GM12878 (cell line): ENCODE results near the gene UCHL5. TPM values are rescaled to one million over a fixed set of nuclear protein-coding genes. Genes with fewer than 3 reads are reported as not detected.

Source experiments
- ASH2L ChIP-seq: fragments of 300-600, 200-600 bp; sonication (generic); IDR thresholded peaks from 2 replicates; pipeline ENCODE4 v1.6.1; 2017; ENCODE audit warnings: low read depth, mild to moderate bottlenecking, borderline replicate concordance
- BCL11A ChIP-seq: IDR thresholded peaks from 2 replicates; pipeline ENCODE4 v1.6.1; 2011; ENCODE audit warnings: low read depth, low read length
- BCL3 ChIP-seq: IDR thresholded peaks from 2 replicates; pipeline ENCODE4 v1.6.1; 2011; ENCODE audit warnings: borderline replicate concordance, low read depth, mild to moderate bottlenecking, moderate library complexity, low read length; ENCODE audit not compliant: insufficient read depth, poor library complexity, severe bottlenecking
- BRCA1 ChIP-seq: IDR thresholded peaks from 2 replicates; pipeline ENCODE4 v1.6.1; 2011; ENCODE audit warnings: low read depth, low read length, improper control_type of control experiment
- CBFB ChIP-seq: IDR thresholded peaks from 2 replicates; pipeline ENCODE4 v1.6.1; 2016; ENCODE audit warnings: antibody characterized with exemption, low read depth
- CBX5 ChIP-seq: sonication (generic); IDR thresholded peaks from 2 replicates; pipeline ENCODE4 v1.6.1; 2016; ENCODE audit warnings: low read depth, moderate library complexity, mild to moderate bottlenecking, inconsistent platforms
- EGR1 ChIP-seq, 2 experiments: IDR thresholded peaks; 1 replicate in 1 of 2; 2 replicates in 1 of 2; pipeline ENCODE4 v1.6.1; 2011 to 2012; ENCODE audit warnings: low read depth in 2 of 2, low read length in 2 of 2, borderline replicate concordance in 1 of 2, mild to moderate bottlenecking in 1 of 2, moderate library complexity in 1 of 2
- ELK1 ChIP-seq: IDR thresholded peaks from 2 replicates; pipeline ENCODE4 v1.6.1; 2012; ENCODE audit warnings: low read depth, low read length, improper control_type of control experiment
- ETV6 ChIP-seq, 2 experiments: fragments of 450-650 bp in 1 of 2; IDR thresholded peaks in 1 of 2; conservative IDR thresholded peaks in 1 of 2; 2 replicates each; pipeline ENCODE4 v1.6.1; 2014; ENCODE audit warnings: antibody characterized with exemption in 1 of 2, borderline replicate concordance in 1 of 2, low read depth in 1 of 2, mild to moderate bottlenecking in 1 of 2, moderate library complexity in 1 of 2
- FOS ChIP-seq: IDR thresholded peaks from 3 replicates; pipeline ENCODE4 v1.6.1; 2011; ENCODE audit warnings: borderline replicate concordance; ENCODE audit not compliant: insufficient read length; ENCODE audit errors: extremely low read depth
- FOXM1 ChIP-seq: IDR thresholded peaks from 2 replicates; pipeline ENCODE4 v1.6.1; 2012; ENCODE audit warnings: low read depth, mild to moderate bottlenecking, inconsistent platforms, low read length, moderate library complexity
- IKZF2 ChIP-seq, 2 experiments: fragments of 450-650 bp; IDR thresholded peaks; 2 replicates each; pipeline ENCODE4 v1.6.1; 2017; ENCODE audit warnings: mild to moderate bottlenecking in 2 of 2, moderate library complexity in 2 of 2
- IRF4 ChIP-seq: IDR thresholded peaks from 2 replicates; pipeline ENCODE4 v1.6.1; 2011; ENCODE audit warnings: low read depth, low read length
- KLF5 ChIP-seq: fragments of 450-650 bp; IDR thresholded peaks from 2 replicates; pipeline ENCODE4 v1.6.1; 2014; ENCODE audit warnings: mild to moderate bottlenecking; ENCODE audit not compliant: partially characterized antibody
- NR2F1 ChIP-seq: fragments of 450-650 bp; conservative IDR thresholded peaks from 2 replicates; pipeline ENCODE4 v1.6.1; 2017; ENCODE audit warnings: mild to moderate bottlenecking
- PML ChIP-seq: IDR thresholded peaks from 2 replicates; pipeline ENCODE4 v1.6.1; 2012; ENCODE audit warnings: low read length, inconsistent platforms
- POLR2A ChIP-seq: IDR thresholded peaks from 2 replicates; pipeline ENCODE4 v1.6.1; 2011; ENCODE audit warnings: low read depth, mild to moderate bottlenecking, low read length
- POU2F2 ChIP-seq: IDR thresholded peaks from 3 replicates; pipeline ENCODE4 v1.6.1; 2011; ENCODE audit warnings: low read depth, mild to moderate bottlenecking, low read length, borderline replicate concordance
- RAD51 ChIP-seq: fragments of 450-650 bp; IDR thresholded peaks from 2 replicates; pipeline ENCODE4 v1.6.1; 2016; ENCODE audit warnings: moderate library complexity, mild to moderate bottlenecking, inconsistent platforms
- RB1 ChIP-seq: fragments of 450-650 bp; formaldehyde crosslinking; IDR thresholded peaks from 2 replicates; pipeline ENCODE4 v1.6.1; 2017; ENCODE audit warnings: mild to moderate bottlenecking, borderline replicate concordance
- RELA ChIP-seq: fragments of 450-650 bp; IDR thresholded peaks from 2 replicates; pipeline ENCODE4 v1.8.0; 2014; ENCODE audit warnings: borderline replicate concordance; ENCODE audit not compliant: partially characterized antibody
- SREBF1 ChIP-seq: IDR thresholded peaks from 2 replicates; pipeline ENCODE4 v1.6.1; 2012; ENCODE audit warnings: mild to moderate bottlenecking, low read length
- SUPT20H ChIP-seq: IDR thresholded peaks from 2 replicates; pipeline ENCODE4 v1.6.1; 2011; ENCODE audit warnings: low read depth, mild to moderate bottlenecking, low read length, moderate library complexity, borderline replicate concordance; ENCODE audit not compliant: control insufficient read depth
- TAF1 ChIP-seq: IDR thresholded peaks from 2 replicates; pipeline ENCODE4 v1.6.1; 2011; ENCODE audit warnings: mild to moderate bottlenecking, low read depth, low read length, borderline replicate concordance
- USF1 ChIP-seq: IDR thresholded peaks from 2 replicates; pipeline ENCODE4 v1.6.1; 2011; ENCODE audit warnings: borderline replicate concordance, low read depth, mild to moderate bottlenecking, moderate library complexity, mixed read lengths, low read length; ENCODE audit not compliant: insufficient read depth; ENCODE audit errors: extremely low read length
- ZNF24 ChIP-seq: fragments of 450-650 bp; IDR thresholded peaks from 2 replicates; pipeline ENCODE4 v1.6.1; 2017; ENCODE audit warnings: antibody characterized with exemption, mild to moderate bottlenecking
- ZNF274 ChIP-seq: IDR thresholded peaks from one replicate; pipeline ENCODE4 v1.8.0; 2011; ENCODE audit not compliant: insufficient read length, insufficient read depth
- ZSCAN29 ChIP-seq: fragments of 450-650 bp; IDR thresholded peaks from 2 replicates; pipeline ENCODE4 v1.6.1; 2017; ENCODE audit warnings: mild to moderate bottlenecking, moderate library complexity
- ZZZ3 ChIP-seq: IDR thresholded peaks from 2 replicates; pipeline ENCODE4 v1.6.1; 2011; ENCODE audit warnings: low read depth; ENCODE audit not compliant: control insufficient read depth, insufficient read length
- polyA plus RNA-seq, 11 experiments: library from polyadenylated mRNA; depleted of rRNA in 4 of 11; unstranded in 6 of 11; stranded (reverse) in 5 of 11; fragments of >200 nt; fragmentation: Nextera tagmentation in 4 of 11; fragmentation: Illumina TruSeq in 1 of 11; extraction: Ambion mirVana in 4 of 11; extraction: Trizol in 1 of 11; gene quantifications; 1 replicate in 1 of 11; 2 replicates in 10 of 11; pipeline versions ENCODE4 v1.2.1 to v1.2.3, GENCODE V29; 2011 to 2016; ENCODE audit warnings: inconsistent platforms in 2 of 11, missing spikeins in 2 of 11, low read depth in 1 of 11
- total RNA-seq, 4 experiments: library from RNA; depleted of rRNA in 3 of 4; stranded (reverse); fragments of >200 nt in 3 of 4; fragmentation: Illumina TruSeq in 1 of 4; extraction: Trizol in 1 of 4; gene quantifications; 2 replicates each; pipeline versions ENCODE4 v1.2.1 to v1.2.3, GENCODE V29; 2013 to 2021

The UCHL5 gene
- total and polyA plus RNA-seq, 10 of the 15 experiments (the other 5 are each of a cell fraction or from before 2014, with no cell fraction given): 30.1 to 179 (median 60.1) TPM

- TF ChIP-seq KLF5 (peak; percentile 12), ELK1 (no peak), RB1 (no peak), ZNF274 (no peak), ZNF24 (peak; percentile 93), FOXM1 (no peak; the same call in 1 of the 2 replicates), NR2F1 (peak; percentile 46; the same call in 1 of the 2 replicates), TAF1 (peak; percentile 83), SUPT20H (no peak), BRCA1 (no peak), ZSCAN29 (peak; percentile 61; the same call in 1 of the 2 replicates), PML (peak; percentile 52), IKZF2 (IDR thresholded peaks at IDR 0.05) (peak in 1 of 2 experiments; percentile 10; a peak in 1 of 4 replicates), FOS (no peak), BCL11A (peak; percentile 63; the same call in 1 of the 2 replicates), ETV6 (conservative IDR thresholded peaks at IDR 0.05 in 1 of 2, IDR thresholded peaks at IDR 0.05 in 1 of 2; ENCODE audit: borderline replicate concordance in 1 of 2, low read depth in 1 of 2) (0 out of 4 replicates have a peak, but pooled peaks of 1 of the 2 experiments have one; percentile 20), ZZZ3 (no peak), CBX5 (0 out of 2 replicates have a peak, but pooled peaks have one; percentile 18), USF1 (no peak), POU2F2 (peak; percentile 64; the same call in 1 of the 3 replicates), CBFB (0 out of 2 replicates have a peak, but pooled peaks have one; percentile 29), BCL3 (no peak), RELA (no peak), POLR2A (peak; percentile 74), ASH2L (no peak), SREBF1 (no peak), RAD51 (no peak), EGR1 (IDR thresholded peaks at IDR 0.05; ENCODE audit: borderline replicate concordance in 1 of 2, low read depth in 2 of 2, low read length in 2 of 2) (peak in 1 of 2 experiments; percentile 75; a peak in 1 of 3 replicates), IRF4 (no peak)
Measured at GRCh38 chr1:193058529-193059281, 455 bp downstream of the UCHL5 start (continued).
